OCI-LY1 (cell line): ENCODE data around the gene GRK5.

Experiments used
- H2AFZ ChIP-seq: fragments of 200-600 bp; sonication (generic), shearing (Covaris generic); 2 replicates; pipeline ENCODE4 v1.6.0; 2014; ENCODE audit warnings: antibody characterized with exemption, mild to moderate bottlenecking, low read length
- H3F3A ChIP-seq: fragments of 200-600 bp; sonication (generic), shearing (Covaris generic); 2 replicates; pipeline ENCODE4 v1.6.0; 2014; ENCODE audit warnings: mild to moderate bottlenecking, antibody characterized with exemption, low read length, moderate library complexity; ENCODE audit not compliant: insufficient read depth
- H3K27ac ChIP-seq: fragments of 200-600 bp; sonication (generic); 2 replicates; pipeline ENCODE4 v1.5.1; 2014; ENCODE audit warnings: low read length, mixed run types, mild to moderate bottlenecking, low read depth; ENCODE audit not compliant: poor library complexity, severe bottlenecking
- H3K27me3 ChIP-seq: fragments of 200-600 bp; sonication (generic); 2 replicates; pipeline ENCODE4 v1.6.0; 2014; ENCODE audit warnings: antibody characterized with exemption, mild to moderate bottlenecking, low read length, moderate library complexity; ENCODE audit not compliant: insufficient read depth
- H3K36me3 ChIP-seq: fragments of 200-600 bp; sonication (generic); 2 replicates; pipeline ENCODE4 v1.6.1; 2014; ENCODE audit warnings: mild to moderate bottlenecking, antibody characterized with exemption, low read length, moderate library complexity, mixed read lengths; ENCODE audit not compliant: insufficient read depth
- H3K4me1 ChIP-seq: fragments of 200-600 bp; sonication (generic); 2 replicates; pipeline ENCODE4 v1.5.1; 2014; ENCODE audit warnings: mild to moderate bottlenecking, low read length, moderate library complexity; ENCODE audit not compliant: insufficient read depth, severe bottlenecking
- H3K4me2 ChIP-seq: fragments of 200-600 bp; sonication (generic), shearing (Covaris generic); 2 replicates; pipeline ENCODE4 v1.6.1; 2014; ENCODE audit warnings: low read length
- H3K4me3 ChIP-seq: fragments of 200-600 bp; sonication (generic); 2 replicates; pipeline ENCODE4 v1.5.1; 2014; ENCODE audit warnings: low read length, low read depth, mild to moderate bottlenecking, mixed read lengths; ENCODE audit not compliant: poor library complexity, severe bottlenecking
- H3K79me2 ChIP-seq: fragments of 200-600 bp; shearing (Covaris generic); 2 replicates; pipeline ENCODE4 v1.6.1; 2016; ENCODE audit warnings: mixed run types, low read length, mixed read lengths; ENCODE audit not compliant: insufficient read depth
- H3K9ac ChIP-seq: fragments of 200-600 bp; sonication (generic), shearing (Covaris generic); 2 replicates; pipeline ENCODE4 v1.6.1; 2014; ENCODE audit warnings: mild to moderate bottlenecking, low read length, mixed read lengths
- H3K9me2 ChIP-seq: fragments of 200-600 bp; sonication (generic), shearing (Covaris generic); 2 replicates; pipeline ENCODE4 v1.6.1; 2014; ENCODE audit warnings: low read depth, mild to moderate bottlenecking, low read length, mixed read lengths
- H3K9me3 ChIP-seq: fragments of 200-600 bp; shearing (Covaris generic); 2 replicates; pipeline ENCODE4 v1.6.1; 2014; ENCODE audit warnings: low read length, mixed read lengths
- H4K20me1 ChIP-seq: fragments of 200-600 bp; sonication (generic), shearing (Covaris generic); 2 replicates; pipeline ENCODE4 v1.6.0; 2016; ENCODE audit warnings: mild to moderate bottlenecking, low read length; ENCODE audit not compliant: insufficient read depth
- CTCF ChIP-seq: fragments of 200-600 bp; sonication (generic), shearing (Covaris generic); IDR thresholded peaks from 2 replicates; pipeline ENCODE4 v1.5.1; 2017; ENCODE audit warnings: mild to moderate bottlenecking, antibody characterized with exemption, low read length, moderate library complexity, mixed read lengths
- EZH2 ChIP-seq: fragments of 200-600 bp; sonication (generic), shearing (Covaris generic); IDR thresholded peaks from 2 replicates; pipeline ENCODE4 v1.8.0; 2017; ENCODE audit warnings: borderline replicate concordance, mixed run types, mild to moderate bottlenecking, antibody characterized with exemption, low read length, moderate library complexity, mixed read lengths

GRK5 gene

DNA sequence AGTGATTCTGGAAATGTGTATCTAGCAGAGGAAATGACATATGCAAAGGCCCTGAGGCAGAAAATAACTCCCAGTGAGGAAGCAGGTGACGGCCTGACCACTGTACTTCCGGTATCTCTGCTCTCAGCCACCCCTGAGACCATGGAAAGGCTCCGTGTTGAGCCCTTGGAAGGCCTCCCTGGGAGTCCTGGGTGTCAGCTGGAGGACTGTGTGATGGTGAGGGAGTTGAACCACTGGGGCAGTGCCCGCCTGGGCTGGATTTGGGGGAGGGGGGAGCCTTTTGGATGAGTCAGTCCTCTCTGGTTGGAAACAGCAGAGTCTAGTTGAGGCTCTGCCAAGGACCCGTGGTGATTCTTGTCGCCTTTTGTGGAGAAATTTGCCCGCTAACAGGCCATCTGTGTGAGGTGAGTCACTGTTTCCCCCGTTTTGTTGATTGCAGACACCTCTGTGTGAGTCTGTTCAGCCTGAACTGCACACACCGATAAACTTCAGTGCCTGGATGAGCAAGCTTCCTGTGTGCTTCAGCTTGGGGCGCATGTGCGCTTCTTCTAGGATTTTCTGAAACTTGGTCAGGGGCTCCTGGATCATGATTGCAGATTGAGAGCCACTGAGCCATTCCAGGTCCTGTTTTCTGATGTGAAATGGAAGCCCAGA lies 98.6 kb downstream of the GRK5 start:
- Histone ChIP-seq H3K27ac (peak overlapping the region; percentile 98), H3K4me3 (peak overlapping the region; percentile 52)

GRCh38 chr10:119306514-119306951 lies 99.2 kb downstream of the GRK5 start:
- Histone ChIP-seq H3K9me2 (no peaks in the 10 kb centered on the region), H3K9ac (peak overlapping the region; percentile 58), H3K9me3 (no peaks in the 10 kb centered on the region), H2AFZ (no peak overlapping the region), H3K4me1 (peaks cover 57% of the 10 kb centered on the region), H3F3A (peaks cover 6% of the 10 kb centered on the region; the same call in 1 of the 2 replicates), H3K4me2 (peak overlapping the region; percentile 66), H3K79me2 (no peaks in the 10 kb centered on the region), H3K27ac (peak overlapping the region; percentile 98), H3K4me3 (peak overlapping the region; percentile 52), H3K36me3 (no peaks in the 10 kb centered on the region), H4K20me1 (no peaks in the 10 kb centered on the region), H3K27me3 (no peaks in the 10 kb centered on the region)
- TF ChIP-seq EZH2 = no peak
- TF ChIP-seq CTCF = peak; percentile 86

More for the DNA sequence above, 98.6 kb downstream of the GRK5 start:
- Histone ChIP-seq H3K79me2 (no peaks in the 10 kb centered on the region), H3K9me2 (no peaks in the 10 kb centered on the region), H2AFZ (no peak overlapping the region), H3K27me3 (no peaks in the 10 kb centered on the region), H3K4me1 (peaks cover 57% of the 10 kb centered on the region), H3F3A (peaks cover 6% of the 10 kb centered on the region; the same call in 1 of the 2 replicates), H4K20me1 (no peaks in the 10 kb centered on the region), H3K36me3 (no peaks in the 10 kb centered on the region), H3K9me3 (no peaks in the 10 kb centered on the region), H3K4me2 (peak overlapping the region; percentile 66), H3K9ac (peak overlapping the region; percentile 58)
- TF ChIP-seq EZH2 (no peak), CTCF (no peak)

DNA sequence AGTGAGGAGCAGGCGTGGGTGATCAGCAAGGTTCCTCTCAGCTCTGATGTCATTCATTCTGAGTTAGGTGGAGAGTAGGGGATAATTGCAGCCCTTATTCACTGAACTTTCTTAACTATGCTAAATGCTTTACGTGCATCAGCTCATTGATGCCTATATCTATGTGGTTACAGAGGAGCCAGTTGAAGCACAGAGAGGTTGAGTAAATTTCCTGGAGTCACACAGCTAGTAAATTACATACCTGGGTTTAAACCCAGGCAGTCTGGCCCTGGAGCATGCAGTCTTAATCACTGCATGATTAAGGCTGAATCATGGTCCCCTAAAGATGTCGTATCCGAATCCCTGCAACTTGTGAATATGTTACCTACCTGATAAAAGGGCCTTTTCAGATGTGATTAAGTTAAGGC lies 99.6 kb downstream of the GRK5 start:
- peak overlapping the region; percentile 66 for H3K4me2 ChIP-seq
- H3K9me2 ChIP-seq = no peaks in the 10 kb centered on the region
- H2AFZ ChIP-seq = no peak overlapping the region
- H3K9ac ChIP-seq = peak overlapping the region; percentile 10; the same call in 1 of the 2 replicates
- H3K4me3 ChIP-seq = peak overlapping the region; percentile 52
- H4K20me1 ChIP-seq = no peaks in the 10 kb centered on the region
- no peaks in the 10 kb centered on the region for H3K79me2 ChIP-seq
- H3K9me3 ChIP-seq = no peaks in the 10 kb centered on the region
- H3K36me3 ChIP-seq = no peaks in the 10 kb centered on the region
- H3K27me3 ChIP-seq = no peaks in the 10 kb centered on the region
- peak overlapping the region; percentile 98 for H3K27ac ChIP-seq
- TF ChIP-seq EZH2 = no peak
- TF ChIP-seq CTCF = no peak
- peaks cover 57% of the 10 kb centered on the region for H3K4me1 ChIP-seq
- peaks cover 6% of the 10 kb centered on the region; the same call in 1 of the 2 replicates for H3F3A ChIP-seq
